Memory B cell (primary cell): ENCODE data around the gene MMAB.

Source experiments
- ATAC-seq: fragments of 150-1000 bp; cut with Tn5 transposase; 2 replicates; pipeline ENCODE4 v1.10.0; 2021; ENCODE audit warnings: low read depth, mild to moderate bottlenecking, moderate library complexity
- DNase-seq, 2 donors: peaks; one replicate each; pipeline ENCODE4 v3.0.0; 2022; ENCODE audit warnings: low spot score in 2 of 2
- H3K27ac Mint-ChIP-seq: one replicate; pipeline ENCODE4 v1.8.0; 2022; ENCODE audit warnings: mild to moderate bottlenecking, moderate library complexity, mixed read lengths
- H3K27me3 Mint-ChIP-seq: one replicate; pipeline ENCODE4 v1.8.0; 2022; ENCODE audit warnings: mixed read lengths
- H3K36me3 Mint-ChIP-seq: one replicate; pipeline ENCODE4 v1.8.0; 2022; ENCODE audit warnings: mild to moderate bottlenecking, mixed read lengths
- H3K4me1 Mint-ChIP-seq: one replicate; pipeline ENCODE4 v1.8.0; 2022; ENCODE audit warnings: mixed read lengths
- H3K4me3 Mint-ChIP-seq: one replicate; pipeline ENCODE4 v1.8.0; 2022; ENCODE audit warnings: mild to moderate bottlenecking, moderate library complexity, mixed read lengths
- H3K9me3 Mint-ChIP-seq: one replicate; pipeline ENCODE4 v1.8.0; 2022; ENCODE audit warnings: mixed read lengths

Gene MMAB

DNA sequence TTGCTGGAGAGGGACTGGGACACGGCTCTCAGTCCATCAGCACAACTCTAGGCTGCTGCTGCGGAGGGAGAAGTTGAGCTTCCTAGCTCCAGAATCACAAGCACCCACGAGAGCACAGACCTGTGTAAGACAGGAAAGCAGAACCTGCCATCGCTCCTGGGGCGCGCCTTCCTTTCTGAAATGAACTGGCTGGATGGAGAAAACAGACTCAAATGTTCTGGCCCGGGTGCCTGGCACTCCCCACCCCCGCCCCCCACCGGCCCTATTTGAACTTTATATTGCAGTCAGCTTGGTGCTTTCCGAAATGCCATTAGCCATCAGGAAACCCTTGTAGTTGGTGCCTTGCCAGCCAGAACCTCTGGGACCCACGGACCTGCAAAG, 24.1 kb upstream of the MMAB start:
- peak overlapping the region; percentile 43 for H3K4me3 Mint-ChIP-seq
- no peak for DNase-seq
- ATAC-seq = peak; percentile 8
- H3K9me3 Mint-ChIP-seq = no peaks in the 10 kb centered on the region
- no peaks in the 10 kb centered on the region for H3K27me3 Mint-ChIP-seq
- no peak overlapping the region for H3K27ac Mint-ChIP-seq
- H3K36me3 Mint-ChIP-seq = no peaks in the 10 kb centered on the region
- peaks cover 10% of the 10 kb centered on the region for H3K4me1 Mint-ChIP-seq

DNA sequence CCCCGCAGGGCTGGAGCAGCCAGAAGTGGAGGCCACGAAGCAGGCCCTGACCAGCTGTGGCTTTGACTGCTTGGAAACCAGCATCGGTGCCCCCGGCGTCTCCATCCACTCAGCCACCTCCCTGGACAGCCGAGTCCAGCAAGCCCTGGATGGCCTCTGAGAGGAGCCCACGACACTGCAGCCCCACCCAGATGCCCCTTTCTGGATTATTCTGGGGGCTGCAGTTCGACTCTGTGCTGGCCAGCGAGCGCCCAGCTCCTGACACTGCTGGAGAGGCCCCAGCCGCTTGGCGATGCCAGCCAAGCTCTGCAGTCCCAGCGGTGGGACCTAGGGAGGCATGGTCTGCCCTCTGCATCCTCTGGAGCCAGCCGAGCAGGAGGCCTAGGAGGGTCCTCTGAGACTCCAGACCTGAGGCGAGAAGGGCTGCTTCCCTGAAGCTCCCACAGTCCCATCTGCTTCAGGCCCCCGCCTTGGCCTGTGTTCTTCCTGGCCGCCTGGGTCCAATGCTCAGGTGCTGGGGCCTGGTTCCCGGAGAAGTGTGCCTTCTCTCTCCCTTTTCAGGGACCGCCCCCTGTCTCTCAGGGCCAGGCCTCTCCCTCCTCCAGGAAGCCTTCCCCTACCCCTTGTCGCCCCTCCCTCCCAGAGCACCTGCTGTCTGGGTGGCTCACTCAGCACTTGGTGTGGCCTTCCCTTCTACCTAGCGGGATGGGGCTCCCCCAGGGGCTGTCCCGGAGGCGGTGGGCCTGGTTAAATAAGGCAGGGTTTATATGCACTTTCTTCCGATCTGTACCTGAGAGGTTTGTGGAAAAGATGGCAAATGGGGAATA, 23.3 kb upstream of the MMAB start:
- Mint-ChIP-seq H3K27ac (no peak overlapping the region), H3K36me3 (no peaks in the 10 kb centered on the region), H3K4me1 (peaks cover 10% of the 10 kb centered on the region), H3K27me3 (no peaks in the 10 kb centered on the region), H3K4me3 (no peak overlapping the region), H3K9me3 (no peaks in the 10 kb centered on the region)
- no peak for ATAC-seq
- no peak for DNase-seq

DNA sequence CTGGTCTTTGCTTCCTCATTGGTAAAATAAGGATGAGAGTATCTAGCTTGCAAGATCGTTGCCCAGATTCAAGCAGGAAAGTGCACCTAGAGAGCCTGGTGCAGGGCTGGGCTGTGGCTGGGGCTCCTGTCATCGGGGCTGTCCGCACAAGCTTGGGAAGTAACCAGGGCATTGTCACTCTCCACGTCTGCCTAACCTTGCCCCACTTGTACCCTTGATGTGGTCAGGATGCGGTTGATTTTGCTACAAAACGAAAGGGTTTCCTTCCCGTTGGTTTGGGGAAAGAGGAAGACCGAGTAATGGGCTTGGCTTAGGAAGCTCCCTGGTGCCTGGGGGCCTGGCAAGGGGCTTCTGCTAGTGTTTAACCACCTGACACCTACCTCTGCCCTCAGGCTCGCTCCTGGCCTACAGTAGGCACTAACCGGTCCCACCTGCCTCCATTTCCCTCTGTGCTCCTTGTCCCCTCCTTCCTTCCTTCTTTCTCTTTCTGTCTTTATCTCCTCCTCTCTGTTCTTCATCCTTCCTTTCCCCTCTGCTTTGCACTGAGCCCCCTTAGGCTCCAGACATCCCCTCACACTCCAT, 22.1 kb upstream of the MMAB start:
- H3K27ac Mint-ChIP-seq = peak overlapping the region; percentile 56
- H3K27me3 Mint-ChIP-seq = no peaks in the 10 kb centered on the region
- no peak for DNase-seq
- H3K9me3 Mint-ChIP-seq = no peaks in the 10 kb centered on the region
- ATAC-seq = no peak
- H3K4me1 Mint-ChIP-seq = peaks cover 10% of the 10 kb centered on the region
- H3K36me3 Mint-ChIP-seq = no peaks in the 10 kb centered on the region
- no peak overlapping the region for H3K4me3 Mint-ChIP-seq

DNA sequence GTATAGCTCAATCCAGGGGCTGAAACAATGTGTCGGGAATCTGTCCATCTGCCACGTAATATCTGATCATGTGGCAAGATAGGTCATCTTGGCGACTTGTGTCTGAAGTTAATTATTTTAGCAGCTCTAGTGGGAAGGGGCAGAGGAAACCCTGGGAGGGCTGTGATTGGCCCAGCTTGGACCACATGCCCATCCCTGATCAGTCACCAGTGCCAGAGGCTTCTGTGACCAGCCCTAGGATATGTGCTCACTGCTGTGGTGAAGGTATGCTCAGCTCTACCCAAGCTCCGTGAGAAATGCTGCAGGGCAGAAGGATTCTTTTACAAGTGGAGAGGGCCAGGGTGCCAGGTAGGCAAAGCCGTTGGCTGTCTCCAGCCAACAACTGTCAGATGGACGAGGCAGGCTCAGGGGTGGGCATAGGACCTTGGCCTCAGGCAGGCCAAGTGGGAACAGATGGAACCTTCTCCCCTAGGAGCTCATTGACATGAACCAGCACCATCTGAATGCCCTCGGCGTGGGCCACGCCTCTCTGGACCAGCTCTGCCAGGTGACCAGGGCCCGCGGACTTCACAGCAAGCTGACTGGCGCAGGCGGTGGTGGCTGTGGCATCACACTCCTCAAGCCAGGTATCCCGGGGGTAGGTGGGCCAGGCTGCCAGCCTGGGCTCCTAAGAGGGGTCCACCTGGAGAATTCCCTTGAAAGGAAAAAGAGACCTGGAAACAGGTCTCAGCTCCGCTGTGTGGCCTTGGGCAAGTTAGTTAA, 21.4 kb upstream of the MMAB start:
- H3K4me1 Mint-ChIP-seq = peaks cover 10% of the 10 kb centered on the region
- H3K36me3 Mint-ChIP-seq = no peaks in the 10 kb centered on the region
- no peak overlapping the region for H3K4me3 Mint-ChIP-seq
- ATAC-seq (no peak), DNase-seq (no peak)
- no peak overlapping the region for H3K27ac Mint-ChIP-seq
- H3K27me3 Mint-ChIP-seq = no peaks in the 10 kb centered on the region
- H3K9me3 Mint-ChIP-seq = no peaks in the 10 kb centered on the region

DNA sequence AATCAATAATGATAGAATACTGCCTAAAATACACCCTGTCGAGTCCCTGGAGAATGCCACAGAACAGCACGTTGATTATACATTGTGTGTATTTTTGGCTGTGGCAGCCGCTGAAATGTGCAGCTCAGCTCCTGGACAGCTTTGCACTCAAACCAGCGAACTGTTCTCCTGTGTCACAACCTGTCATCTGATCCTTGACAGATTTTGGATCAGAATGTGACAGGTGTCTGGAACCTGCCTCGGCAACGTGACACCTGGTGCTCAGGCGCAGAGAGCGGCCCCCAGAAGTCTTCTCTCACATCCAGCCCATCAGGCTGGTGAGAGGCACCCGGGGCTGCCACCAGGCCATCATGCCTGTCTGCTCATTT, 19.6 kb upstream of the MMAB start:
- Mint-ChIP-seq H3K4me1 (peaks cover 8% of the 10 kb centered on the region), H3K4me3 (no peak overlapping the region), H3K27me3 (no peaks in the 10 kb centered on the region), H3K9me3 (no peaks in the 10 kb centered on the region), H3K36me3 (peaks cover 6% of the 10 kb centered on the region), H3K27ac (no peak overlapping the region)
- ATAC-seq (no peak), DNase-seq (no peak)

DNA sequence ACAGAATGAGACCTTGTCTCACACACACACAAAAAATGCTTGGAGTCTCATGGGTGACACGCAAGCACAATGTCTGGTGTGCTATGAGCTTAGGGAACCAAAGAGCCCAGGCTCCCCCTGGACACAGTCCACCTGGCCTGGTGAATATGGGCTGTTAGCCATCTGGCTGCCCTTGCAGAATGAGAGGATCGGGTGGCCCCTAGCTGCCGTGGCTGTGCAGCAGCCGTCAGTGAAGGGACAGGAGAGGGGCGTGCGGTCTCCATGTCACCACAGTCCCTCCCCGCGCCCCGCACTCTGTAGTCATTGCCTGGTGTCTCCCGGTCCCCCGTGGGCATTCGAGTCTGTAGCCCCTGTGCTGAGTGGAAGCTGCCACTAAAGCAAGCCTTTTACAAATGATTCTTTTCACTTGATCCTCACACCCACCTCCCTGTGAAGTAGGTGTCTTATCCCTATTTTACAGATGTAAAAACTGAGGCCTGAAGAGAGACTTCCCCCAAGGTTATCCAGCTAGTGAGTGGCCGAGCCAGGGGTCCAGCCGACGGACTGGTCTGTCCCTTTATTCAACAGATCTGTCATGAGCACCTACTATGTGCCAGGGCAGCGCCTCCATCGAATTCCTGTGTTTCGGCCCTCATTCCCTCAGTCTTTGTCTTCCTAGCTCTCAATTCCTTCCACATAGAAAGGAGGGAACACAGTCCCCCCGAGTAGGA, 19.0 kb upstream of the MMAB start:
- Mint-ChIP-seq H3K4me1 (peaks cover 4% of the 10 kb centered on the region), H3K27me3 (no peaks in the 10 kb centered on the region), H3K36me3 (peaks cover 6% of the 10 kb centered on the region), H3K4me3 (no peak overlapping the region), H3K27ac (no peak overlapping the region), H3K9me3 (no peaks in the 10 kb centered on the region)
- DNase-seq (no peak), ATAC-seq (no peak)

DNA sequence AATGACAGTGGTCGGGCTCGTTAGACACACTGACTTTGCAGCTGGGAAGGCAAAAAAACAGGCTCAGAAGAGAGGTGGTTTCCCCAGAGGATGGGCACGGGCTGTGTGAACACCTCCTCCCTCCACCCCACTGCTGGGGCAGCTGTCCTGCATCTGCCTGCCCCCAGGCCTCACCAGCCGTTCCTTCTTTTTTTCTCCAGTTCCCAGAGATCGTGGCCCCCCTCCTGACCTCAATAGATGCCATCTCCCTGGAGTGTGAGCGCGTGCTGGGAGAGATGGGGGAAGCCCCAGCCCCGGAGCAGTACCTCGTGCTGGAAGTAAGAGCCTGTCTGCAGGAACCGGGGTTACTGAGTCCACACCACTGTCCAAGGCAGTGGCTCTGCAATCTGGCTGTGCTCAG, 17.7 kb upstream of the MMAB start:
- H3K4me1 Mint-ChIP-seq = peaks cover 4% of the 10 kb centered on the region
- H3K9me3 Mint-ChIP-seq = no peaks in the 10 kb centered on the region
- H3K27ac Mint-ChIP-seq = no peak overlapping the region
- DNase-seq (no peak), ATAC-seq (no peak)
- H3K27me3 Mint-ChIP-seq = no peaks in the 10 kb centered on the region
- no peak overlapping the region for H3K4me3 Mint-ChIP-seq
- H3K36me3 Mint-ChIP-seq = peaks cover 8% of the 10 kb centered on the region

DNA sequence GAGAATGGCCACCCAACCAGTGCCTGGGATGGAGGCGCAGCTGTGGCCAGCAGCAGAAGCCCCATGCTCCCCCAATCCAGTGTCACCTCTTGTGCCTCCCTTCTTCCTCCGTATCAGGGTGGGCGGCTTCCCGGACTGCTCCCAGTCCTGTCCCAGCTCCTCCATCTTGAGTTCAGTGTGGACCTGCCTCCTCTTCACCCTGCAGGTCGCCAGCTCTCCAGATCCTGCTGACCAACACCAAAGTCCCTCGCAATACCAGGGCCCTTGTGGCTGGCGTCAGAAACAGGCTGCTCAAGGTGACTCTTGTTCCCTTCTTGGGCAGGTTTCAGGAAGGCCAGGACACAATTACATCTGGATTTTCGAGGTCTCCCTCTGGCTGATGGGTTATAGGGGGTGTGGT, 17.3 kb upstream of the MMAB start:
- peaks cover 8% of the 10 kb centered on the region for H3K36me3 Mint-ChIP-seq
- H3K4me1 Mint-ChIP-seq = peaks cover under 1% of the 10 kb centered on the region
- ATAC-seq = no peak
- DNase-seq = no peak
- H3K27me3 Mint-ChIP-seq = no peaks in the 10 kb centered on the region
- no peaks in the 10 kb centered on the region for H3K9me3 Mint-ChIP-seq
- H3K27ac Mint-ChIP-seq = no peak overlapping the region
- H3K4me3 Mint-ChIP-seq = no peak overlapping the region

DNA sequence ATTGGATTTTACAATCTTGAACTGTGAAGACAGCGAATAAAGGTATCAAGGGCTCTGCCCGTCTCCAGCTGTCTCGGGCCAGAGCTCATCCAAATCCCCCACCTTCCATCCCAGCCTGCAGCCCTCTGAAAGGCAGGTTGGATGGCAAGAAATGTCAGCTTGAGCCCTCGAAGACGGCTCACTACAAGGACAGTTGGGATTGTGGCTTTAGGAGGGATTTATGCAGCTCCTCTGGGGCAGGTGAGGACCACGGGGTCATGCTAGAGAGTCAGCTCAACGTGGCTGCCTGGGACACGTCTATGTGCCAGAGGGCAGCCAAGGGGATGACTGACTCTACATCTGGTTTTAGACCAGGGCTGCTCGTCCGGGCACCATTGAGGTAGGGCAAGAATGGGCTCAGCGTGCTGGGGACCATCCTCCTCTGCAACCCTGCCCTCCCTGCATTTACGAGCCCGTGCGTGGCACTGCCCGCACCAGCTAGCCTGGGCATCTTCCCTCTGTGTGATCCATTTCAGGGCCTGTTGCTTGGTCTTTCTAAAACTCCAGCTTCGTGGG, 16.5 kb upstream of the MMAB start:
- H3K4me1 Mint-ChIP-seq = no peaks in the 10 kb centered on the region
- ATAC-seq = no peak
- H3K27ac Mint-ChIP-seq = no peak overlapping the region
- no peaks in the 10 kb centered on the region for H3K27me3 Mint-ChIP-seq
- no peak for DNase-seq
- H3K36me3 Mint-ChIP-seq = peaks cover 8% of the 10 kb centered on the region
- no peak overlapping the region for H3K4me3 Mint-ChIP-seq
- H3K9me3 Mint-ChIP-seq = no peaks in the 10 kb centered on the region

DNA sequence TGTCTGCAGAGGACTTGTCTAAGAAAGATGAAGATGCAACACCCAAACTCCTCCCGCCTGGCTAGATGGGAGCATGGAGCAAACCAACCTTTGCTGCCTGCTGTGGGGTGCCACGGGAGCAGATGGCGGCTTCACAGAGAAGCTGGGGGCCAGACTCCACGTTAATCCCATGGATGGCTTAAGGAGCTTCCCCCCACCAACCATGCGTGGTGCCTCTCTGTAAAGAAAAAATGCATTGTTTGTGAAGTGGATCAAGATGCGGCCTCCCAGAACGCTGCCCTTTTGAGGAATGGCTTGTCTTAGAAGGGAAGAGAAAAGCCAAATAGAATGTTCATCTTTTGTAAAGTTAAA, 15.9 kb upstream of the MMAB start:
- no peaks in the 10 kb centered on the region for H3K9me3 Mint-ChIP-seq
- DNase-seq (no peak), ATAC-seq (no peak)
- H3K4me3 Mint-ChIP-seq = no peak overlapping the region
- H3K36me3 Mint-ChIP-seq = peaks cover 8% of the 10 kb centered on the region
- H3K27ac Mint-ChIP-seq = no peak overlapping the region
- H3K27me3 Mint-ChIP-seq = no peaks in the 10 kb centered on the region
- H3K4me1 Mint-ChIP-seq = no peaks in the 10 kb centered on the region

DNA sequence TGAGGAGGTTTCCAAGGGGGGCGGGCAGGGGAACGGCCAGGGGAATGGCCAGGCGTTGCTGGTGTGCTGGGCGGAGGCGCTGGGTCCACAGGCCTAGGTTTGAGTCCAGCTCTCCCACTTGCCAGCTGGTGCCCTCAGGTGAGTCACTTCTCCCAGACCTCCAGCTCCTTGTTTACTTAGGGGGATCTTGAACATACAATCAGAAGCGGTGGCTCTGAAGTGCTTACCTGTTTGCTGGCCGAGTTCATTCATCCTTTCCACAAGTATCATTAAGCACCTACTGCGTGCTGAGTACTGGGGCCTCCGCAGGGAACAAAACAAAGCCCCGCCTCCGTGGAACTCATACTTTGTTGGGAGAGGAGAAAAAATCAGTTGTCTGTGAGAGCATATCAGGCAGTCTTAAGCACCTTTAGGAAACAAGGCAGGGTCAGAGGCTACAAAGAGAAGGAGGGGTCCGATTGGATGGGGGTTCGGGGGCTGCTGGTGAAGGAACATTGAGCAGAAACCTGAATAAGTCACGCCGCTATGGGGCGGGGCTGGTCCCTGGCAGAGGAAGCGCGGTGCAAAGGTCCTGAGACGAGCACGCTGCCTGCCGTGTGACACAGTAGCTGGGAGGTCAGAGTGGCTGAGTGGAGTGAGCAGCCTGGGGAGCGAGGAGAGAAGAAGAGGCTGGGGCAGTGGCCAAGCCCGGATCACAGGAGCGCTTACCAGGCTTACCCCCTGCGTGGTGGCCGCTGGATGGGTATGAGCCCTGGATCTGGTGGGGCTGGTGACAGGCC, 15.3 kb upstream of the MMAB start:
- DNase-seq = no peak
- Mint-ChIP-seq H3K4me3 (no peak overlapping the region), H3K27ac (no peak overlapping the region), H3K9me3 (no peaks in the 10 kb centered on the region), H3K4me1 (no peaks in the 10 kb centered on the region), H3K27me3 (no peaks in the 10 kb centered on the region), H3K36me3 (peaks cover 9% of the 10 kb centered on the region)
- ATAC-seq = no peak

DNA sequence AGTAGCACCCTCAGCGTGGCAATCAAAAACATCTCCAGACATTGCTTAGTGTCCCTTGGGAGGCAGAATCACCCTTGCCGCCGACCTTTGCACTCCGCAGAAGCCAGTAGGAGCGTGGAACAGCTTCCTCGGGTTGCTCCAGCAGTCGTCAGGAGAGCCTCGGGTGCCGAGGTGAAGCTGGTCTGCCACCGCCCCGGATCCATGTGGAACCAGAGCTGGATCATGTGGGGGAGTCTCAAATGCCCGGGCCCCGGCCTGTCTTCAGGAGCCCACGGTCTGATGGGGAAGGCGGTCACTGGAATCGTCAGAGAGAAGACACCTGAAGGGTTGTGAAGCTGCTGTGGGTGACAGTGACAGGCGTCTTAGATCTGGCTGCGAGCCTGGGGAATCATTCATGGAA, 14.6 kb upstream of the MMAB start:
- no peaks in the 10 kb centered on the region for H3K27me3 Mint-ChIP-seq
- H3K4me1 Mint-ChIP-seq = no peaks in the 10 kb centered on the region
- ATAC-seq (no peak), DNase-seq (no peak)
- H3K27ac Mint-ChIP-seq = no peak overlapping the region
- no peak overlapping the region for H3K4me3 Mint-ChIP-seq
- H3K9me3 Mint-ChIP-seq = no peaks in the 10 kb centered on the region
- H3K36me3 Mint-ChIP-seq = peaks cover 10% of the 10 kb centered on the region

DNA sequence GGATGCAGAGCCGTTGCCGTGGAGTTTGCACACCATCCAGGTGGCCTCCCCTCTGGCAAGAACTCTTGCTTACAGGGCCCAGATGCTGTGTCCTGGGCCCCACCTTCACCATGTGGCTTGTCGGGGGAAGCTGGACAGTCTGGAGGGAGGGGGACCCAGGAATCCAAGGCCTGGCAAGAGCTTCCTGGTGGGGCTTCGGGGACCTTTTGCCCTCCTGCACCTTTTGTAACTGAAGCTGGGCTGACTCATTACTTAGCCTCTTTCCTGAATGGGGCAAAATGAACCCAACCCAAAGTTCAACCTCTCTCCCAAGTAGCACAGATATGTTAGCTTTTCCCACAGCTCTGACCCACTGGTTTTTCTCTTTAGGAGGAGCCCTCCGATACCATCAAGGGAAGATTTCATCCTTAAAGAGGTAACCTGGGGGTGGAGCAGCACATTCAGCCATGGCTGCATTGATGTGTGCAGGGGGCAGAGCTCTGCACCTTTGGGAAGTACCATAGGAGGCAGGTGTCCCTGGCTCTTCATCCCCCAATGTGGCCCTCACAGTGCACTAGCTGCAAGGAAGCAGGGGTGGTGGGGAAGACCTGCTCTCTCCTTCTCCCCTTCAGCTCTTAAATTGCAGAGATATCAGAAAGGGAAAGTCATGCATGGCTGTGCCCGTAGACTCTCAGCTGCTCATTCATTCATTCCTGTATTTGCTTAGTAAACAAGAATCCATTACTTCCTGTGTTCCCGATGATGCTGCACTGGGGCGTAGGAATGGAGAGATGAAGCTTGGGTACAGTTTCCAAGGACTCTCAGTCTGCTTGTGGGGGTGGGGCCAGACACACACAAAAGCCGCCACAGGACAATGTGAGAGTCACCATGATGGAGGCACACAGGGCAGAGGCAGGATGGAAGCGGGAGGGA, 13.3 kb upstream of the MMAB start:
- Mint-ChIP-seq H3K27ac (no peak overlapping the region), H3K4me1 (no peaks in the 10 kb centered on the region), H3K36me3 (peaks cover 15% of the 10 kb centered on the region), H3K27me3 (no peaks in the 10 kb centered on the region), H3K4me3 (no peak overlapping the region), H3K9me3 (no peaks in the 10 kb centered on the region)
- DNase-seq = no peak
- ATAC-seq = no peak
